ENCODE results near the gene KCNH8. TPM values are rescaled to one million over a fixed set of nuclear protein-coding genes. Genes with fewer than 3 reads are reported as not detected.
"Not testable (repeated sequence)": the region's sequence is repeated elsewhere in the genome, so short reads cannot be mapped to it uniquely, and the experiment has no call there.

The KCNH8 gene
- polyA plus RNA-seq (2013, experiment 1 of 2) = not detected
- polyA plus RNA-seq (2013, experiment 2 of 2) = under 0.01 TPM

DNA sequence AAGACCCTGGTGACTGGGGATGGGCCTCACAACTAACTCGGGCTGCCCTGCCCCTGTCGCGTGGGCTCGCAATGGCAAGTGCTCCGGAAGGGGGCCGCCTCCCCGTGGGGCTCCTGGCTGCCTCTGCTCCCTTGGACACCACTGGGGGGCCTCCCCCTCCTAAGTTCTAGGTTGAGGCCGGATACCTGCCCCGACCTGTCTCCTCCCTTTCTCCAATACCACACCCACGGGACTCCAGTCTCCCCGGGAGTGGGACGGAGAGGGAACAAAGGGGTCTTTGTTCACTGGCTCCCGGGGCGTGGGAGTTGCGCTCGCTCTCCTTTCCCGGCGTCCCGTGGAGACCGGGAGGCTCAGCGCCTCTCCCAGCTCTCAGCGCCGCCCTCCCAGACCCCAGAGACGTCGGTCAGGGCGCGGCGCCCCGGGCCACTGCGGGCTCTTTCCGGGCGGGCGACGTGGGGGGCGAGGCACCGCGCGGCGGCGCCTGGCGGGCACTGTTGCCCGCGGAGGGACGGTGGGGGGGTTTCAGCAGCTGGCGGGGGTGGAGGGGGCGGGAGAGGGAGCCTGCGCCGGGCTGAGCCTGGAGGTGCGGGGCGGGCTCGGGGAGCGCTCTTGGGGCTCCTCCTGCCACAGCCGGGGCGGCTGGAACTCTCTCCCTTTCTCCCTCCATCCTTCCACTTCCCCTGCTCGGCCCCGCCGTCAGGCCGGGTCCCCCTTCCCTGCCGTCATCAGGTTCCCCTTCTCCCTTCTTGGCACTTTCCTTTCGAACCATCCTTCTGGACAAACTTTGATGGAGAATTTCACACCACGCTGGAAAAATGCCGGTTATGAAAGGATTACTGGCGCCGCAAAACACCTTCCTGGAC lies at the start of gene KCNH8:
KCNH8 (plus strand) TSS at position 606 of the 863 bp plus-strand sequence; CDS start at position 816, 210 bp downstream.
- H2BK15ac ChIP-seq (ENCODE audit: low read depth, poor library complexity, severe bottlenecking) = no peak within 1 kb of the TSS
- H2BK120ac ChIP-seq (ENCODE audit: low read depth, low read length) = peak within 1 kb of the TSS; percentile 34
- no peak within 1 kb of the TSS for H3K4ac ChIP-seq (ENCODE audit: low read depth in 1 of 2, low read length in 2 of 2)
- H3K14ac ChIP-seq (ENCODE audit: low read length in 2 of 2) = no peak within 1 kb of the TSS
- H3K9me3 ChIP-seq (ENCODE audit: control insufficient read depth, low read length) = no peaks in the 10 kb centered on the region
- H2BK12ac ChIP-seq (ENCODE audit: low read length in 2 of 2) = no peak within 1 kb of the TSS
- H3K36me3 ChIP-seq (ENCODE audit: control insufficient read depth in 1 of 2, insufficient read depth in 2 of 2, low read depth in 1 of 2, low read length in 2 of 2) = no peaks in the 10 kb centered on the region
- H3K4me3 ChIP-seq (ENCODE audit: insufficient read depth in 1 of 2, low read depth in 1 of 2, low read length in 2 of 2) = peak within 1 kb of the TSS; percentile 55 to 81
- H3K4me2 ChIP-seq (ENCODE audit: low read length, poor library complexity, severe bottlenecking) = peak within 1 kb of the TSS; percentile 100
- H2AK5ac ChIP-seq (ENCODE audit: low read length, severe bottlenecking) = no peak within 1 kb of the TSS
- peak within 1 kb of the TSS; percentile 83 for H2AFZ ChIP-seq (ENCODE audit: low read depth, low read length)
- peak within 1 kb of the TSS; percentile 60 for H3K9ac ChIP-seq (ENCODE audit: low read length)
- H3K4me1 ChIP-seq (ENCODE audit: control insufficient read depth, insufficient read depth, low read depth, low read length) = peaks cover 17% of the 10 kb centered on the region
- H3K23ac ChIP-seq (ENCODE audit: low read length in 2 of 2) = no peak within 1 kb of the TSS
- no peak within 1 kb of the TSS for H2BK5ac ChIP-seq (ENCODE audit: low read depth, low read length, poor library complexity, severe bottlenecking)
- WGBS = 3% methylated on average over 38 of the region's 64 CpGs
- H4K8ac ChIP-seq (ENCODE audit: low read length) = peak within 1 kb of the TSS; percentile 49
- H3K27me3 ChIP-seq (ENCODE audit: control insufficient read depth in 1 of 2, insufficient read depth in 1 of 2, low read length in 2 of 2) = peaks cover 33 to 41% of the 10 kb centered on the region in 2 experiments
- H3K18ac ChIP-seq (ENCODE audit: low read depth in 1 of 2, low read length in 2 of 2) = no peak within 1 kb of the TSS
- H3K27ac ChIP-seq (ENCODE audit: low read length, poor library complexity, severe bottlenecking) = no peak within 1 kb of the TSS
- no peak within 1 kb of the TSS for H4K91ac ChIP-seq (ENCODE audit: low read length)
- no peaks in the 10 kb centered on the region for H3K79me1 ChIP-seq (replicated peaks; ENCODE audit: low read length, poor library complexity, severe bottlenecking)
- no peak for DNase-seq

DNA sequence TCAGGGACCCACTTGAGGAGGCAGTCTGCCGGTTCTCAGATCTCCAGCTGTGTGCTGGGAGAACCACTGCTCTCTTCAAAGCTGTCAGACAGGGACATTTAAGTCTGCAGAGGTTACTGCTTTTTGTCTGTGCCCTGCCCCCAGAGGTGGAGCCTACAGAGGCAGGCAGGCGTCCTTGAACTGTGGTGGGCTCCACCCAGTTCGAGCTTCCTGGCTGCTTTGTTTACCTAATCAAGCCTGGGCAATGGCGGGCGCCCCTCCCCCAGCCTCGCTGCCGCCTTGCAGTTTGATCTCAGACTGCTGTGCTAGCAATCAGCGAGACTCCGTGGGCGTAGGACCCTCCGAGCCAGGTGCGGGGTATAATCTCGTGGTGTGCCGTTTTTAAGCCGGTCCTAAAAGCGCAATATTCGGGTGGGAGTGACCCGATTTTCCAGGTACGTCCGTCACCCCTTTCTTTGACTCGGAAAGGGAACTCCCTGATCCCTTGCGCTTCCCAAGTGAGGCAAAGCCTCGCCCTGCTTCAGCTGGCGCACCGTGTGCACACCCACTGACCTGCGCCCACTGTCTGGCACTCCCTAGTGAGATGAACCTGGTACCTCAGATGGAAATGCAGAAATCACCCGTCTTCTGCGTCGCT lies 45.5 kb upstream of the KCNH8 start:
- H2BK5ac ChIP-seq (ENCODE audit: low read depth, low read length, poor library complexity, severe bottlenecking); H3K9ac ChIP-seq (ENCODE audit: low read length); H3K9me3 ChIP-seq (ENCODE audit: control insufficient read depth, low read length); H3K4me1 ChIP-seq (ENCODE audit: control insufficient read depth, insufficient read depth, low read depth, low read length); H3K23ac ChIP-seq (ENCODE audit: low read length in 2 of 2); H2BK15ac ChIP-seq (ENCODE audit: low read depth, poor library complexity, severe bottlenecking); DNase-seq; H3K4me2 ChIP-seq (ENCODE audit: low read length, poor library complexity, severe bottlenecking); H2BK120ac ChIP-seq (ENCODE audit: low read depth, low read length); H3K18ac ChIP-seq (ENCODE audit: low read depth in 1 of 2, low read length in 2 of 2); H3K14ac ChIP-seq (ENCODE audit: low read length in 2 of 2); H2AK5ac ChIP-seq (ENCODE audit: low read length, severe bottlenecking); H3K36me3 ChIP-seq (ENCODE audit: control insufficient read depth in 1 of 2, insufficient read depth in 2 of 2, low read depth in 1 of 2, low read length in 2 of 2); H4K91ac ChIP-seq (ENCODE audit: low read length); H3K4ac ChIP-seq (ENCODE audit: low read depth in 1 of 2, low read length in 2 of 2); H2AFZ ChIP-seq (ENCODE audit: low read depth, low read length); H3K27me3 ChIP-seq (ENCODE audit: control insufficient read depth in 1 of 2, insufficient read depth in 1 of 2, low read length in 2 of 2); H2BK12ac ChIP-seq (ENCODE audit: low read length in 2 of 2); H4K8ac ChIP-seq (ENCODE audit: low read length); H3K4me3 ChIP-seq (ENCODE audit: insufficient read depth in 1 of 2, low read depth in 1 of 2, low read length in 2 of 2); H3K27ac ChIP-seq (ENCODE audit: low read length, poor library complexity, severe bottlenecking); H3K79me1 ChIP-seq (replicated peaks; ENCODE audit: low read length, poor library complexity, severe bottlenecking): not testable (repeated sequence)
- WGBS = 24% methylated on average over 25 of the region's 29 CpGs

DNA sequence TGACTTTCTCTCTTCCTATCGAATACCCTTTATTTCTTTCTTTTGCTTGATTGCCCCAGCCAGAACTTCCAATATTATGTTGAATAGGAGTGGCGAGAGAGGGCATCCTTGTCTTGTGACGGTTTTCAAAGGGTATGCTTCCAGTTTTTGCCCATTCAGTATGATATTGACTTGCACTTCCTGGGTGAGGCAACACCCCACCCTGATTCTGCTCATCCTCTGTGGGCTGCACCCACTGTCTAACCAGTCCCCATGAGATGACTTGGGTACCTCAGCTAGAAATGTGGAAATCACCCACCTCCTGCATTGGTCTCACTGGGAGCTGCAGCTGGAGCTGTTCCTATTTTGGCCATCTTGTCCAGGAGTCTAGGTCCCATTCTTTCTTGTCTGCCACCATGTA lies 44.8 kb upstream of the KCNH8 start:
- Histone ChIP-seq H2BK5ac (ENCODE audit: low read depth, low read length, poor library complexity, severe bottlenecking) (no peak overlapping the region), H4K8ac (ENCODE audit: low read length) (no peak overlapping the region), H2AK5ac (ENCODE audit: low read length, severe bottlenecking) (no peak overlapping the region), H3K14ac (ENCODE audit: low read length in 2 of 2) (no peak overlapping the region), H3K4me1 (ENCODE audit: control insufficient read depth, insufficient read depth, low read depth, low read length) (no peaks in the 10 kb centered on the region), H2BK12ac (ENCODE audit: low read length in 2 of 2) (no peak overlapping the region), H2BK120ac (ENCODE audit: low read depth, low read length) (no peak overlapping the region), H4K91ac (ENCODE audit: low read length) (no peak overlapping the region), H3K23ac (ENCODE audit: low read length in 2 of 2) (no peak overlapping the region), H2AFZ (ENCODE audit: low read depth, low read length) (no peak overlapping the region), H3K4me3 (ENCODE audit: insufficient read depth in 1 of 2, low read depth in 1 of 2, low read length in 2 of 2) (no peak overlapping the region), H3K18ac (ENCODE audit: low read depth in 1 of 2, low read length in 2 of 2) (no peak overlapping the region), H3K4ac (ENCODE audit: low read depth in 1 of 2, low read length in 2 of 2) (no peak overlapping the region), H3K27me3 (ENCODE audit: control insufficient read depth in 1 of 2, insufficient read depth in 1 of 2, low read length in 2 of 2) (no peaks in the 10 kb centered on the region), H3K27ac (ENCODE audit: low read length, poor library complexity, severe bottlenecking) (no peak overlapping the region), H3K79me1 (replicated peaks; ENCODE audit: low read length, poor library complexity, severe bottlenecking) (no peaks in the 10 kb centered on the region), H2BK15ac (ENCODE audit: low read depth, poor library complexity, severe bottlenecking) (no peak overlapping the region), H3K9ac (ENCODE audit: low read length) (no peak overlapping the region), H3K4me2 (ENCODE audit: low read length, poor library complexity, severe bottlenecking) (no peak overlapping the region), H3K9me3 (ENCODE audit: control insufficient read depth, low read length) (no peaks in the 10 kb centered on the region), H3K36me3 (ENCODE audit: control insufficient read depth in 1 of 2, insufficient read depth in 2 of 2, low read depth in 1 of 2, low read length in 2 of 2) (no peaks in the 10 kb centered on the region)
- WGBS = 91% methylated on average over 2 of the region's 3 CpGs
- DNase-seq = no peak

DNA sequence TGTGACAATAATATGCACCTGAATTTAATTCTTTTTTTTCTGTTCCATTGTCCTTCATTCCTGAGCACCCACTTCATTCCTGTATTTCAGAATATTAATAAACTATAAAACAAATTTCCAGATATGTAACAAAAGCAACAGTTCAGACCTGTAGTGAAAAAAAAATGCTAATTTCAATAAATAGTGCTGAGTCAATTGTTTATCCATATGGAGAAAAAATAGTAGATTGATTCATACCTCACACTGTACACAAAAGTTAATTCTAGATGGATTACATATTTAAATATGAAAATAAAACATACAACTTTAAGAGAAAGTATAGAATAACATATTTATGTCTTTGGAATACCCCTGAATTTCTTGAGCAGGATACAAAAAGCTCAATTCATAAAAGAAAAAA lies 43.9 kb upstream of the KCNH8 start:
- Histone ChIP-seq H3K18ac (ENCODE audit: low read depth in 1 of 2, low read length in 2 of 2) (no peak overlapping the region), H3K14ac (ENCODE audit: low read length in 2 of 2) (no peak overlapping the region), H3K36me3 (ENCODE audit: control insufficient read depth in 1 of 2, insufficient read depth in 2 of 2, low read depth in 1 of 2, low read length in 2 of 2) (no peaks in the 10 kb centered on the region), H4K91ac (ENCODE audit: low read length) (no peak overlapping the region), H3K4me1 (ENCODE audit: control insufficient read depth, insufficient read depth, low read depth, low read length) (no peaks in the 10 kb centered on the region), H2AK5ac (ENCODE audit: low read length, severe bottlenecking) (no peak overlapping the region), H3K9ac (ENCODE audit: low read length) (no peak overlapping the region), H2BK15ac (ENCODE audit: low read depth, poor library complexity, severe bottlenecking) (no peak overlapping the region), H3K4ac (ENCODE audit: low read depth in 1 of 2, low read length in 2 of 2) (no peak overlapping the region), H3K23ac (ENCODE audit: low read length in 2 of 2) (no peak overlapping the region), H3K4me2 (ENCODE audit: low read length, poor library complexity, severe bottlenecking) (no peak overlapping the region), H3K27me3 (ENCODE audit: control insufficient read depth in 1 of 2, insufficient read depth in 1 of 2, low read length in 2 of 2) (no peaks in the 10 kb centered on the region), H2BK5ac (ENCODE audit: low read depth, low read length, poor library complexity, severe bottlenecking) (no peak overlapping the region), H3K9me3 (ENCODE audit: control insufficient read depth, low read length) (no peaks in the 10 kb centered on the region), H4K8ac (ENCODE audit: low read length) (no peak overlapping the region), H3K79me1 (replicated peaks; ENCODE audit: low read length, poor library complexity, severe bottlenecking) (no peaks in the 10 kb centered on the region), H3K4me3 (ENCODE audit: insufficient read depth in 1 of 2, low read depth in 1 of 2, low read length in 2 of 2) (no peak overlapping the region), H2AFZ (ENCODE audit: low read depth, low read length) (no peak overlapping the region), H3K27ac (ENCODE audit: low read length, poor library complexity, severe bottlenecking) (no peak overlapping the region), H2BK12ac (ENCODE audit: low read length in 2 of 2) (no peak overlapping the region), H2BK120ac (ENCODE audit: low read depth, low read length) (no peak overlapping the region)
- no peak for DNase-seq

Measured in mesenchymal stem cell (in vitro differentiated cells and primary cell).